H1 (cell line): ENCODE results near the gene TMEM238. TPM values are rescaled to one million over a fixed set of nuclear protein-coding genes. Genes with fewer than 3 reads are reported as not detected.

Experiments
- CTCF ChIA-PET: fragments of 300-600 bp; sonication (Branson Sonifier 250); formaldehyde crosslinking; loops from one replicate; lab custom pipeline; 2021; ENCODE audit not compliant: partially characterized antibody; lab: Charles Lee
- POLR2A ChIA-PET: fragments of 300-600 bp; sonication (Branson Sonifier 250); formaldehyde crosslinking; loops from one replicate; lab custom pipeline; 2021; ENCODE audit warnings: inconsistent platforms; ENCODE audit not compliant: partially characterized antibody; lab: Charles Lee
- DNase-seq, 2 experiments: peaks; one replicate each; pipeline versions ENCODE4 v3.0.0 to v3.0.0-alpha.2; 2010 to 2022; ENCODE audit warnings: low spot score in 2 of 2, low read depth in 1 of 2, mixed read lengths in 1 of 2
- FAIRE-seq: peaks from 2 replicates; lab custom pipeline; 2011; peaks lifted over from hg19 to GRCh38; lab: Jason Lieb, UNC
- H2AFZ ChIP-seq: 2 replicates; pipeline ENCODE4 v1.8.1; 2012; ENCODE audit warnings: low read length, inconsistent platforms
- H2AK5ac ChIP-seq: 2 replicates; pipeline ENCODE4 v1.6.1; 2013; ENCODE audit warnings: low read depth, low read length
- H2BK120ac ChIP-seq: replicated peaks from 2 replicates; pipeline ENCODE3; 2013; ENCODE audit warnings: low read depth, low read length, inconsistent platforms
- H2BK12ac ChIP-seq: 2 replicates; pipeline ENCODE4 v1.6.1; 2013; ENCODE audit warnings: low read depth, low read length
- H2BK15ac ChIP-seq: 2 replicates; pipeline ENCODE4 v1.6.1; 2013; ENCODE audit warnings: low read length
- H2BK20ac ChIP-seq: 2 replicates; pipeline ENCODE4 v1.6.1; 2013; ENCODE audit warnings: low read length
- H2BK5ac ChIP-seq: 2 replicates; pipeline ENCODE4 v1.6.1; 2013; ENCODE audit warnings: low read depth, low read length
- H3K14ac ChIP-seq: 2 replicates; pipeline ENCODE4 v1.6.1; 2013; ENCODE audit warnings: inconsistent platforms; ENCODE audit not compliant: insufficient read length
- H3K18ac ChIP-seq: 2 replicates; pipeline ENCODE4 v1.6.1; 2013; ENCODE audit warnings: low read length; ENCODE audit errors: extremely low read depth
- H3K23ac ChIP-seq: 2 replicates; pipeline ENCODE4 v1.6.1; 2013; ENCODE audit warnings: inconsistent platforms; ENCODE audit not compliant: insufficient read length
- H3K23me2 ChIP-seq: 2 replicates; pipeline ENCODE4 v1.6.1; 2013; ENCODE audit warnings: low read depth, low read length
- H3K27ac ChIP-seq: 2 replicates; pipeline ENCODE4 v1.6.1; 2011; ENCODE audit warnings: low read depth, low read length, inconsistent platforms
- H3K27me3 ChIP-seq, 4 experiments: replicated peaks in 1 of 4; 1 replicate in 1 of 4; 2 replicates in 3 of 4; pipeline versions ENCODE4 v1.6.1 to v1.8.1; 2011 to 2013; ENCODE audit warnings: low read length in 3 of 4, mild to moderate bottlenecking in 3 of 4, inconsistent platforms in 2 of 4, mixed read lengths in 2 of 4, moderate library complexity in 1 of 4; ENCODE audit not compliant: control insufficient read depth in 3 of 4, insufficient read depth in 3 of 4; ENCODE audit errors: extremely low read depth in 1 of 4
- H3K36me3 ChIP-seq, 4 experiments: 2 replicates each; pipeline versions ENCODE4 v1.6.1 to v1.8.1; 2011 to 2013; ENCODE audit warnings: mild to moderate bottlenecking in 4 of 4, low read length in 3 of 4, moderate library complexity in 2 of 4, control low read depth in 1 of 4, inconsistent platforms in 1 of 4; ENCODE audit not compliant: insufficient read depth in 4 of 4, control insufficient read depth in 2 of 4
- H3K4ac ChIP-seq: replicated peaks from 2 replicates; pipeline ENCODE3; 2013; ENCODE audit warnings: low read length, low read depth, mixed read lengths, inconsistent platforms; ENCODE audit not compliant: insufficient read length
- H3K4me1 ChIP-seq, 4 experiments: replicated peaks in 1 of 4; 1 replicate in 1 of 4; 2 replicates in 3 of 4; pipeline versions ENCODE4 v1.6.1 to v1.8.1; 2011 to 2013; ENCODE audit warnings: low read length in 3 of 4, inconsistent platforms in 2 of 4, mixed read lengths in 1 of 4; ENCODE audit not compliant: insufficient read depth in 4 of 4, control insufficient read depth in 3 of 4
- H3K4me2 ChIP-seq, 2 experiments: 2 replicates each; pipeline versions ENCODE4 v1.6.1 to v1.8.1; 2011 to 2013; ENCODE audit warnings: low read depth in 2 of 2, low read length in 2 of 2, control low read depth in 1 of 2, inconsistent platforms in 1 of 2, mild to moderate bottlenecking in 1 of 2; ENCODE audit not compliant: insufficient read depth in 1 of 2
- H3K4me3 ChIP-seq, 4 experiments: fragments of 200-600, 300-600 bp in 1 of 4; sonication (generic), shearing (Covaris generic), sonication (Bioruptor Twin) in 1 of 4; 2 replicates each; pipeline versions ENCODE4 v1.5.1 to v1.8.1; 2011 to 2016; ENCODE audit warnings: low read length in 4 of 4, low read depth in 3 of 4, control low read depth in 2 of 4, inconsistent platforms in 2 of 4, mild to moderate bottlenecking in 2 of 4, mixed read lengths in 1 of 4, moderate library complexity in 1 of 4; ENCODE audit not compliant: insufficient read depth in 2 of 4; ENCODE audit errors: extremely low read depth in 1 of 4
- H3K56ac ChIP-seq: replicated peaks from 2 replicates; pipeline ENCODE3; 2013; ENCODE audit warnings: low read depth, mild to moderate bottlenecking, mixed read lengths, low read length, inconsistent platforms; ENCODE audit not compliant: insufficient read length
- H3K79me1 ChIP-seq: 2 replicates; pipeline ENCODE4 v1.6.1; 2013; ENCODE audit warnings: low read depth, low read length, control low read depth
- H3K79me2 ChIP-seq, 2 experiments: 2 replicates each; pipeline versions ENCODE4 v1.6.1 to v1.8.1; 2012 to 2013; ENCODE audit warnings: low read length in 2 of 2, mild to moderate bottlenecking in 2 of 2, inconsistent platforms in 1 of 2; ENCODE audit not compliant: insufficient read depth in 2 of 2, control insufficient read depth in 1 of 2
- H3K9ac ChIP-seq, 4 experiments: replicated peaks in 1 of 4; 1 replicate in 1 of 4; 2 replicates in 3 of 4; pipeline versions ENCODE4 v1.6.1 to v1.8.1; 2011 to 2013; ENCODE audit warnings: low read depth in 3 of 4, low read length in 3 of 4, control low read depth in 2 of 4, mild to moderate bottlenecking in 2 of 4, moderate library complexity in 2 of 4, inconsistent platforms in 1 of 4; ENCODE audit errors: extremely low read depth in 1 of 4
- H3K9me3 ChIP-seq, 2 experiments: 2 replicates each; pipeline versions ENCODE4 v1.6.1 to v1.8.1; 2012 to 2013; ENCODE audit warnings: mild to moderate bottlenecking in 2 of 2, moderate library complexity in 2 of 2, control low read depth in 1 of 2, inconsistent platforms in 1 of 2, low read depth in 1 of 2, low read length in 1 of 2, mixed read lengths in 1 of 2; ENCODE audit not compliant: insufficient read depth in 2 of 2
- H4K20me1 ChIP-seq, 2 experiments: replicated peaks in 1 of 2; 2 replicates each; pipeline versions ENCODE3 to v1.8.1; 2011 to 2013; ENCODE audit warnings: inconsistent platforms in 2 of 2, low read length in 2 of 2, mild to moderate bottlenecking in 1 of 2; ENCODE audit not compliant: insufficient read depth in 2 of 2, control insufficient read depth in 1 of 2
- H4K5ac ChIP-seq: 2 replicates; pipeline ENCODE4 v1.6.1; 2013; ENCODE audit warnings: low read length, low read depth, mixed read lengths, inconsistent platforms; ENCODE audit not compliant: insufficient read length
- H4K8ac ChIP-seq: 2 replicates; pipeline ENCODE4 v1.8.0; 2013; ENCODE audit warnings: mild to moderate bottlenecking, moderate library complexity, low read length, inconsistent platforms; ENCODE audit not compliant: insufficient read depth; ENCODE audit errors: extremely low read depth
- H4K91ac ChIP-seq: replicated peaks from 2 replicates; pipeline ENCODE3; 2013; ENCODE audit warnings: low read length, mixed read lengths, inconsistent platforms; ENCODE audit not compliant: insufficient read length
- CBX5 ChIP-seq: fragments of 300-800, 300-1000 bp; sonication (generic); IDR thresholded peaks from 2 replicates; pipeline ENCODE4 v1.7.1; 2016; ENCODE audit warnings: antibody characterized with exemption, low read length, low read depth
- CBX8 ChIP-seq: fragments of 300-800, 300-1000 bp; sonication (generic); IDR thresholded peaks from 2 replicates; pipeline ENCODE4 v1.7.1; 2016; ENCODE audit warnings: low read depth, low read length, borderline replicate concordance
- EP300 ChIP-seq, 2 experiments: IDR thresholded peaks; 1 replicate in 1 of 2; 2 replicates in 1 of 2; pipeline ENCODE4 v1.6.1; 2011 to 2012; ENCODE audit warnings: low read depth in 2 of 2, low read length in 2 of 2, mild to moderate bottlenecking in 2 of 2, borderline replicate concordance in 1 of 2, inconsistent platforms in 1 of 2, moderate library complexity in 1 of 2
- NRF1 ChIP-seq: IDR thresholded peaks from 2 replicates; pipeline ENCODE4 v1.6.1; 2011; ENCODE audit warnings: mild to moderate bottlenecking, low read depth, low read length, improper control_type of control experiment
- RAD21 ChIP-seq, 2 experiments: IDR thresholded peaks in 1 of 2; conservative IDR thresholded peaks in 1 of 2; 2 replicates each; pipeline ENCODE4 v1.6.1; 2011; ENCODE audit warnings: low read depth in 2 of 2, low read length in 2 of 2, improper control_type of control experiment in 1 of 2, inconsistent platforms in 1 of 2, mild to moderate bottlenecking in 1 of 2, moderate library complexity in 1 of 2
- RXRA ChIP-seq: IDR thresholded peaks from 2 replicates; pipeline ENCODE4 v1.6.1; 2011; ENCODE audit warnings: low read depth, mild to moderate bottlenecking, low read length, moderate library complexity; ENCODE audit not compliant: insufficient read depth
- SAP30 ChIP-seq: fragments of 300-600 bp; sonication (generic); IDR thresholded peaks from 2 replicates; pipeline ENCODE4 v1.7.1; 2012; ENCODE audit warnings: low read length, moderate library complexity, mild to moderate bottlenecking, inconsistent platforms; ENCODE audit not compliant: insufficient read depth, insufficient replicate concordance
- SIRT6 ChIP-seq: IDR thresholded peaks from one replicate; pipeline ENCODE4 v1.7.1; 2012; ENCODE audit warnings: low read length, inconsistent platforms
- TAF7 ChIP-seq: optimal IDR thresholded peaks from 2 replicates; pipeline ENCODE3; 2011; ENCODE audit warnings: low read depth, mild to moderate bottlenecking, inconsistent platforms, low read length, moderate library complexity, borderline replicate concordance
- TCF12 ChIP-seq: IDR thresholded peaks from 2 replicates; pipeline ENCODE4 v1.6.1; 2011; ENCODE audit warnings: low read depth, mild to moderate bottlenecking, low read length
- TEAD4 ChIP-seq: IDR thresholded peaks from 2 replicates; pipeline ENCODE4 v1.6.1; 2012; ENCODE audit warnings: low read depth, low read length, inconsistent platforms, mixed read lengths
- USF2 ChIP-seq: IDR thresholded peaks from 2 replicates; pipeline ENCODE4 v1.6.1; 2011; ENCODE audit warnings: low read length, improper control_type of control experiment
- WGBS, 2 experiments: shearing (Covaris generic) in 1 of 2; methylation state at CpG; one replicate each; pipeline versions ENCODE4 v1.1.6 to v1.1.7; 2013 to 2015; ENCODE audit warnings: low lambda C conversion rate in 2 of 2, mixed read lengths in 2 of 2, inconsistent platforms in 1 of 2, low coverage in 1 of 2, missing lambda C conversion rate in 1 of 2; ENCODE audit not compliant: insufficient replicate concordance in 2 of 2, insufficient coverage in 1 of 2, insufficient read length in 1 of 2; ENCODE audit errors: extremely low coverage in 1 of 2, missing lambda C conversion rate in 1 of 2; 5-methylcytosine and 5-hydroxymethylcytosine counted together
- polyA plus RNA-seq, 7 experiments: library from polyadenylated mRNA; depleted of rRNA in 3 of 7; stranded (reverse) in 5 of 7; unstranded in 2 of 7; fragments of >200 nt in 5 of 7; fragments of 200-250 nt in 2 of 7; gene quantifications; 1 replicate in 5 of 7; 2 replicates in 1 of 7; 4 replicates in 1 of 7; pipeline versions ENCODE4 v1.2.1 to v1.2.3, GENCODE V29; 2011 to 2013; ENCODE audit warnings: missing spikeins in 2 of 7, mixed read lengths in 2 of 7
- total RNA-seq: library from RNA; stranded (reverse); fragmentation: NEBNext Ultra II Directional; extraction: Animal tissue kit (Norgen Biotek cat#: 25700); gene quantifications from 2 replicates; pipeline ENCODE4 v1.2.1, GENCODE V29; 2021

Gene TMEM238
- total and polyA plus RNA-seq, 2 of the 8 experiments (the other 6 are each of a cell fraction or from before 2014, with no cell fraction given), result 0.53 to 3.8 TPM

DNA sequence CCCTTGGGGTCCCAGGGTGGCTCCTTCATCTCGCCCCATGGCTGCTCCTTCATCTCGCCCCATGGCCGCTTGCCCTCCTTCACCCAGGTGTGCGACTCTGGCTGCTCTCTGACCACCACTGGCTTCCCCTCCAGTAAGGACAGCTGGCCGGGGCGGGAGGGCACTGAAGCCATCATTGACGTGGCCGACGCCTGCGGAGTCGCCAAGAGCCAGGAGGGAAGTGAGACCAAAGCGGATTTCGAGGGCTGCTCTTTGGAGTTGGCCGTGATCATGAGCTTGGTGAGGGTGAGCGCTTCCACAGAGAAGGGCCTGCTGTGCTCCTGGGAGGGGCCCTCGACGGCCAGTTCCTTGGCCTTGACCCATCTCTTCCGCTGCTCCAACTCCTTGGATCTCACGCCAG, 25.6 kb downstream of the TMEM238 start:
- Histone ChIP-seq H2BK120ac (no peak overlapping the region), H3K56ac (no peak overlapping the region), H3K36me3 (no peaks in the 10 kb centered on the region), H3K9me3 (no peaks in the 10 kb centered on the region), H3K4me3 (no peak overlapping the region), H3K79me2 (no peaks in the 10 kb centered on the region), H2BK12ac (no peak overlapping the region), H3K79me1 (no peaks in the 10 kb centered on the region), H3K4me2 (no peak overlapping the region), H4K8ac (no peak overlapping the region), H4K20me1 (peaks cover 0 to 1% of the 10 kb centered on the region in 2 experiments), H4K91ac (no peak overlapping the region), H2AK5ac (no peak overlapping the region), H2BK20ac (no peak overlapping the region), H3K27me3 (peaks cover 3 to 36% (median 28%) of the 10 kb centered on the region in 4 experiments), H3K23ac (no peak overlapping the region), H2BK15ac (peak overlapping the region; percentile 61; the same call in 1 of the 2 replicates), H3K4me1 (peaks cover 0 to 10% (median 7%) of the 10 kb centered on the region in 4 experiments; a peak in 6 of 7 replicates), H3K9ac (no peak overlapping the region), H3K4ac (no peak overlapping the region), H3K14ac (no peak overlapping the region), H3K23me2 (peaks cover 7% of the 10 kb centered on the region; the same call in 1 of the 2 replicates), H3K18ac (no peak overlapping the region), H3K27ac (no peak overlapping the region), H2AFZ (no peak overlapping the region), H2BK5ac (no peak overlapping the region), H4K5ac (no peak overlapping the region)
- WGBS, 2 experiments, result 93% methylated on average over 15 of the region's 19 CpGs; no CpG with 5 or more reads in 1 of the 2 experiments
- DNase-seq, result no peak
- POLR2A ChIA-PET, result interaction anchor here (0.6 to 6.1 kb wide), 11 partner anchors 9 to 192 kb away, joined by 3 to 30 read pairs (median 3); partner anchors contain the start of genes DNAAF3, TMEM238 and UBE2S
- CTCF ChIA-PET, result interaction anchor here (1.0 to 2.0 kb wide), 5 partner anchors 10 to 67 kb away, joined by 3 to 5 read pairs (median 4); partner anchors contain the start of gene TMEM238
- FAIRE-seq, result no peak
- TF ChIP-seq TCF12 (no peak), CBX5 (no peak), CBX8 (no peak), SIRT6 (no peak), RAD21 (IDR thresholded peaks at IDR 0.05 in 1 of 2, conservative IDR thresholded peaks at IDR 0.05 in 1 of 2; ENCODE audit: low read depth in 2 of 2, low read length in 2 of 2) (no peak), TEAD4 (no peak), SAP30 (no peak), RXRA (no peak), USF2 (no peak), TAF7 (no peak), NRF1 (no peak), EP300 (IDR thresholded peaks at IDR 0.05; ENCODE audit: borderline replicate concordance in 1 of 2, low read depth in 2 of 2, low read length in 2 of 2) (no peak)
